HS-27A (cell line): ENCODE data around the gene RGS2.

Experiments
- DNase-seq: peaks from one replicate; pipeline ENCODE4 v3.0.0-alpha.2; 2012; ENCODE audit warnings: low read depth, missing footprints

Gene RGS2

GRCh38 chr1:192830595-192831246 lies 21.9 kb downstream of the RGS2 start:
- DNase-seq = no peak

GRCh38 chr1:192831706-192832355 lies 23.0 kb downstream of the RGS2 start:
- no peak for DNase-seq

GRCh38 chr1:192832492-192832891 lies 23.7 kb downstream of the RGS2 start:
- DNase-seq = no peak

GRCh38 chr1:192835116-192835515 lies 26.3 kb downstream of the RGS2 start:
- DNase-seq = no peak

- no peak for DNase-seq
Measured at GRCh38 chr1:192839162-192840066, 30.6 kb downstream of the RGS2 start.

- DNase-seq = no peak
Measured at GRCh38 chr1:192844360-192844759, 35.5 kb downstream of the RGS2 start.

GRCh38 chr1:192846950-192847349 lies 38.1 kb downstream of the RGS2 start:
- DNase-seq = no peak

- no peak for DNase-seq
Measured at GRCh38 chr1:192849011-192849410, 40.2 kb downstream of the RGS2 start.

- DNase-seq = no peak
Measured at GRCh38 chr1:192849442-192849841, 40.6 kb downstream of the RGS2 start.

GRCh38 chr1:192852001-192852947 lies 43.4 kb downstream of the RGS2 start:
- DNase-seq = no peak

GRCh38 chr1:192858456-192858855 lies 49.6 kb downstream of the RGS2 start:
- DNase-seq = no peak

- no peak for DNase-seq
Measured at GRCh38 chr1:192859808-192860207, 51.0 kb downstream of the RGS2 start.

GRCh38 chr1:192860478-192861185 lies 51.8 kb downstream of the RGS2 start:
- DNase-seq = no peak

GRCh38 chr1:192861860-192862259 lies 53.0 kb downstream of the RGS2 start:
- DNase-seq = no peak
